Kidney (tissue), 14 donors: ENCODE data around the gene HPCA. TPM values are rescaled to one million over a fixed set of nuclear protein-coding genes. Genes with fewer than 3 reads are reported as not detected.
A peak's percentile ranks its signal among the peaks of the same experiment; 100 is the strongest.

Experiments
- DNase-seq, 5 donors: peaks; one replicate each; pipeline ENCODE4 v3.0.0-alpha.2; 2013 to 2020
- FAIRE-seq: peaks from 2 replicates; lab custom pipeline; 2012; peaks lifted over from hg19 to GRCh38; lab: Jason Lieb, UNC
- H3K27ac ChIP-seq, 2 donors: one replicate each; pipeline ENCODE4 v1.7.0; 2013; ENCODE audit warnings: low read depth in 2 of 2, low read length in 2 of 2, inconsistent platforms in 1 of 2
- H3K27me3 ChIP-seq: one replicate; pipeline ENCODE4 v1.7.1; 2013; ENCODE audit warnings: low read length, inconsistent platforms; ENCODE audit not compliant: control insufficient read depth, insufficient read depth
- H3K36me3 ChIP-seq, 3 donors: one replicate each; pipeline versions ENCODE4 v1.7.0 to v1.7.1; 2013; ENCODE audit warnings: low read length in 3 of 3, control low read depth in 1 of 3, inconsistent platforms in 1 of 3; ENCODE audit not compliant: insufficient read depth in 3 of 3, control insufficient read depth in 2 of 3
- H3K4me1 ChIP-seq, 3 donors: one replicate each; pipeline versions ENCODE4 v1.7.0 to v1.7.1; 2013; ENCODE audit warnings: low read length in 3 of 3, inconsistent platforms in 1 of 3, low read depth in 1 of 3; ENCODE audit not compliant: control insufficient read depth in 2 of 3, insufficient read depth in 2 of 3
- H3K4me3 ChIP-seq, 3 donors: one replicate each; pipeline versions ENCODE4 v1.7.0 to v1.8.1; 2013; ENCODE audit warnings: low read length in 3 of 3, control low read depth in 1 of 3, inconsistent platforms in 1 of 3
- H3K9ac ChIP-seq, 3 donors: one replicate each; pipeline versions ENCODE4 v1.7.0 to v1.7.1; 2013; ENCODE audit warnings: low read length in 3 of 3, control low read depth in 1 of 3, inconsistent platforms in 1 of 3
- H3K9me3 ChIP-seq, 3 donors: one replicate each; pipeline versions ENCODE4 v1.7.0 to v1.7.1; 2013; ENCODE audit warnings: low read length in 3 of 3, control low read depth in 1 of 3, inconsistent platforms in 1 of 3; ENCODE audit not compliant: control insufficient read depth in 2 of 3, insufficient read depth in 1 of 3
- intact Hi-C: fragments of 100-400 bp; cut with DNase I; formaldehyde crosslinking; loops from one replicate; pipeline ENCODE4 v1.11.1; 2022
- polyA plus RNA-seq: library from polyadenylated mRNA; stranded (reverse); fragments of 350-450 nt; fragmentation: Illumina TruSeq; extraction: RNeasy Lipid Tissue Mini Kit (QIAGEN cat#74804); gene quantifications from one replicate; pipeline ENCODE4 v1.2.3, GENCODE V29; 2014; ENCODE audit warnings: low read depth, low replicate concordance; ENCODE audit not compliant: insufficient read depth
- total RNA-seq: library from RNA; stranded (reverse); fragmentation: NEBNext Ultra II Directional; extraction: Animal tissue kit (Norgen Biotek cat#: 25700); gene quantifications from one replicate; pipeline ENCODE4 v1.2.1, GENCODE V29; 2021
- TF ChIP-seq, protein P1 (sequence below): IDR thresholded peaks from 3 replicates; pipeline ENCODE4 v1.5.1; 2012; ENCODE audit warnings: mild to moderate bottlenecking, moderate library complexity, borderline replicate concordance; ENCODE audit not compliant: insufficient read depth; ENCODE audit errors: extremely low read depth
- donor health status: control.
- donor health status: control.
- donor health status: control.
- donor health status: control.
- donor health status: control.
- donor health status: DM: yes; HTN: yes; CAD: no.
- donor health status: Normal renal cell carcinoma (clear cell type).

The HPCA gene
- total and polyA plus RNA-seq, 2 donors from 2014 or later, result 0.28 to 1.2 TPM

DNA sequence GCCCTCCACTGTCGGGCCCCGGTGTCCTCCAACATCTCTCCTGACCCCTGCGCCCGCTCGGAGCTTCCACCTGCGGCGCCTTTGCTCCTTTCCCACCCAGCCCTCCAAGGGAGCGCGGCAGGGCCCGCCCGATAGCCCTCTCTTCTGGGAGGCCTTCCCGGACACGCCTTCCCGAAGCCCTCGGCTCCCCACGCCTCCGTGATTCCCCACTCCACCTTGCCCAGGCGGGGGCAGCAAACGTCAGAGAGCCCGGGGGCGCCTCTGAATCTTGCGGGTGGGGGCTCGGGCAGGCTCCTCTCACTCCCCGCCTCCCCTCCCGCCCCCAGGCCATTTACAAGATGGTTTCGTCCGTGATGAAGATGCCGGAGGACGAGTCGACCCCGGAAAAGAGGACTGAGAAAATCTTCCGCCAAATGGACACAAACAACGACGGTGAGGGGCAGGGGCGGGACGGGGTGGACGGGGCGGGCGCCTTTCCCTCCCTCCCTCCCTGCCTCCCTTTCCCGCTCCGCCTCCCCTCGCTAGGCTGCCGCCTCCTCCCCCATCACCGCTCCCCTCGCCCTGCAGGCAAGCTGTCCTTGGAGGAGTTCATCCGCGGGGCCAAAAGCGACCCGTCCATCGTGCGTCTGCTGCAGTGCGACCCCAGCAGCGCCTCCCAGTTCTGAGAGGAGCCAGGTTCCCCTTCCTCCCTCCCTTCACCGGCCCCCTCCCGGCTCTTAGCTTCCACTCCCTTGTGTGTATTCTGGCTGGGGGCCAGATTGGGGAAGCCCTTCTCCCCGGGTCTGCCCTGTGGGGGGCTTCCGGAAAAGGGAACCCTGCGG is 7.1 kb downstream of the HPCA start:
- Histone ChIP-seq H3K27ac (no peak overlapping the region), H3K9ac (no peak overlapping the region), H3K4me3 (peak overlapping the region in 2 of 3 donors; percentile 11 to 35), H3K4me1 (peaks cover 0 to 4% (median 0%) of the 10 kb centered on the region in 3 donors), H3K27me3 (no peaks in the 10 kb centered on the region), H3K9me3 (no peaks in the 10 kb centered on the region), H3K36me3 (no peaks in the 10 kb centered on the region)
- peak; percentile 69 to 83 (median 82) for DNase-seq
- FAIRE-seq, result no peak
- intact Hi-C loops, result no loop called here
- TF ChIP-seq, protein P1, sequence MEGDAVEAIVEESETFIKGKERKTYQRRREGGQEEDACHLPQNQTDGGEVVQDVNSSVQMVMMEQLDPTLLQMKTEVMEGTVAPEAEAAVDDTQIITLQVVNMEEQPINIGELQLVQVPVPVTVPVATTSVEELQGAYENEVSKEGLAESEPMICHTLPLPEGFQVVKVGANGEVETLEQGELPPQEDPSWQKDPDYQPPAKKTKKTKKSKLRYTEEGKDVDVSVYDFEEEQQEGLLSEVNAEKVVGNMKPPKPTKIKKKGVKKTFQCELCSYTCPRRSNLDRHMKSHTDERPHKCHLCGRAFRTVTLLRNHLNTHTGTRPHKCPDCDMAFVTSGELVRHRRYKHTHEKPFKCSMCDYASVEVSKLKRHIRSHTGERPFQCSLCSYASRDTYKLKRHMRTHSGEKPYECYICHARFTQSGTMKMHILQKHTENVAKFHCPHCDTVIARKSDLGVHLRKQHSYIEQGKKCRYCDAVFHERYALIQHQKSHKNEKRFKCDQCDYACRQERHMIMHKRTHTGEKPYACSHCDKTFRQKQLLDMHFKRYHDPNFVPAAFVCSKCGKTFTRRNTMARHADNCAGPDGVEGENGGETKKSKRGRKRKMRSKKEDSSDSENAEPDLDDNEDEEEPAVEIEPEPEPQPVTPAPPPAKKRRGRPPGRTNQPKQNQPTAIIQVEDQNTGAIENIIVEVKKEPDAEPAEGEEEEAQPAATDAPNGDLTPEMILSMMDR, result no peak

DNA sequence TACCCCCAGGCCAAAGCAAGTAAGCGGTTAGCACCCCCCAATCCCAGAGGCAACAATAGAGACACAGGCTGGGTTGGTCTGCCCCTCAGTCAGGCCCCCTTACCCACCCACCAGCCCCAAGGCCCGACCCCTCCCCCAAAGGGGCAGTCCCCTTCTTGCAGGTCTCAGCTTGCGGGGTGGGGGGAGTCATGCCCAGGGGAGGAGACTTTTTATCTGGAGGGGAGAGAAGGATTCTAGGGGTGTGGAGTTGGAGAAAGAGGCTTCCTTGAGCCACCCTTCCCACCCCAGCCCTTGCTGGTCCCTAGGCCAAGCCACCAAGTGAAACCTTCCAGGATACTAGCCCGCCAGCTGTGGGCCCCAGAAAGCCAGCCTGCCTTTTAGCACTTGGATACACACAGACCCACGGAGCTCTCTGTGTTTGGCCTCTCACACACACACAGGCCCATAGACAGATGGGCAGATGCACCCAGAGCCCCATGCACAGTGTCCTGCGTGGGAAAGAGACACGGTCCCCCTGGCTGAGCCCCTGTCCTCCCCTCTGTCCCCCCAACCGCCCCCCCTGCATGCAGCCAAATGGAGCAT is 7.8 kb downstream of the HPCA start:
- no peaks in the 10 kb centered on the region for H3K9me3 ChIP-seq
- H3K27ac ChIP-seq, result no peak overlapping the region
- H3K36me3 ChIP-seq, result no peaks in the 10 kb centered on the region
- TF ChIP-seq, protein P1, result no peak
- no peak overlapping the region for H3K9ac ChIP-seq
- intact Hi-C loops, result no loop called here
- H3K4me1 ChIP-seq, result peaks cover 0 to 4% (median 0%) of the 10 kb centered on the region in 3 donors
- no peak overlapping the region for H3K4me3 ChIP-seq
- no peaks in the 10 kb centered on the region for H3K27me3 ChIP-seq
- no peak for FAIRE-seq
- DNase-seq, result peak in 2 of 5 donors; percentile 75

DNA sequence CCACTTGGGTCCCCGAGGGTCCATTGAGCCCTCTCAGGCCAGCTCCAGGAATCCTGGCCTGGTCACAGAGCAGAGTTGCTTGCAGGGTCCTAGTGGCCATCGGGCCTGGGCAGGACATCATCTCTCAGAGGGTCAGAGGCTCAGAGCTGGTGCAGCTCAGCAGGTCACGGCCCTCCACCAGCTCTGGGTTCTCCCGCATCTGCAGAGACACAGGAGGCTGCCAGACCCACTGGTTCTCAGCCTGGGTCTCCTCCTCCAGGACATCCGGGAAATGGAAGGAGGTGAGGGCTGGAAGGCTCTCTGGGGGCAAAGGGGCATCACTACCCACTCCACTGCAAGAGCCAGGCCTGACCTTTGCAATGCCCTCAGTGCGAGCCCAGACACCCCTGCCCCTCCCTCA is 8.4 kb downstream of the HPCA start:
- no peak for FAIRE-seq
- intact Hi-C loops, result no loop called here
- Histone ChIP-seq H3K9me3 (no peaks in the 10 kb centered on the region), H3K27me3 (no peaks in the 10 kb centered on the region), H3K36me3 (no peaks in the 10 kb centered on the region), H3K9ac (no peak overlapping the region), H3K27ac (no peak overlapping the region), H3K4me1 (peaks cover 0 to 4% (median 0%) of the 10 kb centered on the region in 3 donors), H3K4me3 (no peak overlapping the region)
- DNase-seq, result peak in 1 of 5 donors; percentile 59
- TF ChIP-seq, protein P1, result no peak
